Measurements from ENCODE around the gene HOXB5. TPM values are rescaled to one million over a fixed set of nuclear protein-coding genes. Genes with fewer than 3 reads are reported as not detected.

The HOXB5 gene
- total RNA-seq, 5 donors from 2014 or later (not counting 1 experiment from before 2014, with no cell fraction given) = not detected

DNA sequence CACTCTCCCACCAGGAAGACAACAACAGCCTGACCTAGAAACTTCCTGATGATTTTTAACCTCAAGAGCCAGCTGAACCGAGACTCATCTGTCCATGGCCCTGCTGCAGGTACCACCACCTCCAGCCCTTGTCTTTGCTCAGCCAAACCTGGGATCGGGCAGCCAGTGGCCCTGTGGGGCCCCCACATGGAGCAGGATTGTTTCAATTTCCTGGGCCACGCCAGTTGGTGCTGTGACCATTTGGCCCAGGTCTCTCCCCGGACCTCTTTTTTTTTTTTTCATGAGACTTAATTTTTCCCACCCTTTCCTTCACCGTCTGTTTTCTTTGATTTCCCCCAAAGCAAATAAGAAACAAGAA is 40.4 kb downstream of the HOXB5 start:
- Mint-ChIP-seq H3K27me3 (peaks cover 10 to 12% of the 10 kb centered on the region in 2 donors), H3K27ac (no peak overlapping the region), H3K36me3 (peaks cover 2% of the 10 kb centered on the region), H3K4me1 (peaks cover 14 to 28% (median 18%) of the 10 kb centered on the region in 3 donors), H3K9me3 (no peaks in the 10 kb centered on the region), H3K4me3 (no peak overlapping the region)
- Histone ChIP-seq H3K27me3 (replicated peaks in 1 of 2; ENCODE audit: control insufficient read depth in 2 of 2, extremely low read depth in 1 of 2, insufficient read depth in 2 of 2, low read length in 1 of 2) (peaks cover 0 to 26% of the 10 kb centered on the region in 2 experiments), H3K27ac (ENCODE audit: low read length) (no peak overlapping the region), H3K4me3 (ENCODE audit: control insufficient read depth in 1 of 2, extremely low read depth in 1 of 2, low read length in 1 of 2) (no peak overlapping the region), H3K4me1 (ENCODE audit: control insufficient read depth in 1 of 2, extremely low read depth in 1 of 2, insufficient read depth in 2 of 2, low read length in 2 of 2) (peaks cover 6 to 19% of the 10 kb centered on the region in 2 experiments), H3K36me3 (ENCODE audit: control insufficient read depth in 2 of 2, extremely low read depth in 1 of 2, insufficient read depth in 1 of 2, low read length in 1 of 2) (peaks cover 0 to 11% of the 10 kb centered on the region in 2 donors), H3K9me3 (no peaks in the 10 kb centered on the region)
- POLR2A ChIA-PET = no interaction called here
- ATAC-seq (replicated peaks in 1 of 4) (no peak), DNase-seq (no peak)
- CTCF ChIA-PET = no interaction called here
- WGBS (ENCODE audit: insufficient coverage) = 81% methylated on average over 3 of the region's 5 CpGs

DNA sequence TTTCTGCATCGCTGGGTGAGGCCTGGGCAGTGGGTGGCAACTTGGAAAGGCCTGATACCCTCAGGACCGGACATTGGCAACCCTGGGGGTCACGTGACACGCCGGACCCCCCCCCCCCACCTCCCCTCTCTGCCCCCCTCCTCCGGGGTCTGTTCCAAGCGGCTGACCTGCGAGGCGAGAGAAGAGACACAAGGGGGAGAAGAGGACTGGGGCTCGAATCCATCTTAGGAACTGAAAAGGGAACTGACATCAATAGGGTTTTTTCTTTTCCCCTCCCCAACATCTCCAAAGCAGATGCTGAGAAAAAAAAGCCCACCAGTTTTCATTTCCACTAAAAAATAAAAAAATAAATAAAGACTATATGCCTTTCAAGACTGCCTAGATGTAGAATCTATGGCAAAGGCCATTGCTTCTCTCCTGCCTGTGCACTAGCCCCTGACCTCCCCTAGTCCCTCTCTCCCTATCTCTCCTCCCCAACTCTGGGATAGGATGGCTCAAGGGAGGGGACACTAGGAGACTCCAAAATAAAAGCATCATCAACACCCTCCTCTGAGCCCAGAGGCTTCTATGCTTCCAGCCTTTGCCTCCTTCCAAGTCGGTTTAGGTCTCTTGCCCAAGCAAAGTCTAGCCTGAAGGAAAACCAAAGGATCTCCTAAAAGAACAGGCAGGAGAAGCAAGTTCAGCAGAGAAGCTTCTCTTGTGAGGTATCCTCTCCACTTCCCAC is 41.0 kb downstream of the HOXB5 start:
- Histone ChIP-seq H3K27ac (ENCODE audit: low read length) (no peak overlapping the region), H3K9me3 (no peaks in the 10 kb centered on the region), H3K27me3 (replicated peaks in 1 of 2; ENCODE audit: control insufficient read depth in 2 of 2, extremely low read depth in 1 of 2, insufficient read depth in 2 of 2, low read length in 1 of 2) (peaks cover 0 to 22% of the 10 kb centered on the region in 2 experiments), H3K4me3 (ENCODE audit: control insufficient read depth in 1 of 2, extremely low read depth in 1 of 2, low read length in 1 of 2) (no peak overlapping the region), H3K4me1 (ENCODE audit: control insufficient read depth in 1 of 2, extremely low read depth in 1 of 2, insufficient read depth in 2 of 2, low read length in 2 of 2) (peaks cover 6 to 24% of the 10 kb centered on the region in 2 experiments), H3K36me3 (ENCODE audit: control insufficient read depth in 2 of 2, extremely low read depth in 1 of 2, insufficient read depth in 1 of 2, low read length in 1 of 2) (peaks cover 0 to 11% of the 10 kb centered on the region in 2 donors)
- no peak overlapping the region for H3K4me3 Mint-ChIP-seq
- peaks cover 2% of the 10 kb centered on the region for H3K36me3 Mint-ChIP-seq
- ATAC-seq (replicated peaks in 1 of 4) = no peak
- POLR2A ChIA-PET = no interaction called here
- H3K4me1 Mint-ChIP-seq = peaks cover 20 to 33% (median 23%) of the 10 kb centered on the region in 3 donors
- H3K27me3 Mint-ChIP-seq = peaks cover 4 to 7% of the 10 kb centered on the region in 2 donors
- WGBS (ENCODE audit: insufficient coverage) = 80% methylated on average over 1 of the region's 11 CpGs
- CTCF ChIA-PET = no interaction called here
- no peaks in the 10 kb centered on the region for H3K9me3 Mint-ChIP-seq
- H3K27ac Mint-ChIP-seq = no peak overlapping the region
- no peak for DNase-seq

DNA sequence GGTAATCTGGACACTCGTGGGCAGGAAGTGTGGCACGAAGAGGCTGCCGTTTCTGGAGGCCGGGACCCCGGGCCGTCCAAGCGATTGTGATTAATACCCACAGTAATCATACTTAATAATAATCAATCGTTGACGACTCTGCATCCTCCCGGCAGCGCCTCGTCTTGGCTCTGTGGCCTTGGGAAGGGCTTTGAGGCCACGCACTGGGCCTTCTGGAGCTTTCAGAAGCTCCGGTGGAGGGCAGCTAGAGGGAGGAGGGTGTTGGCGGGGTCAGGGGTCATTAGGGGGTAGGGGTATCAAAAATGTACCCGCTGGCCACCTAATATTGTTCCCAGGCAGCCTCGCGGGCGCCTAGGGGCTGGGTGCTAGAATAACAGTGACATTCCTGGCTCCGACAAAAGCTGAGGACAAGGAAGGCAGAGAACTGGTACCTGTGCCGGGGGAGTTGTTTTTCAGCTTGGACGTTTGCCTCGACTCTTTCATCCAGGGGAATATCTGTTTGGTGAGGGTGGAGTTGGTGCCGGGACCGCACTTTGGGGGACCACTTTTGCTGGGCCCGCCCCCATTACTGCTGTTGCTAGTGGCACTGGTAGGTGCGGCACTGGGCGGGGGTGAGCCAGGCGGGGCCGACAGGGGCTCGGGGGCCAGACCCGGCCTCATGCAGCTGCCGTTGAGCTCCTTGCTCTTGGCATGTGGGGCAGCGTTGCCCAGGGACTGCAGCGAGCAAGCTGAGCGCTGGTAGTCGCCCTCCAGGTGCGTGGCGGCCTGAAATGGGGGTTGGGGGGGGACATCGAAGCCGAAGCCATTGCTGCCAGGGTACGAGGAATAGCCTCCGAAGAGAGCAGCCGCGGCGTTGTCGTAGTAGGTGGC is 41.7 kb downstream of the HOXB5 start:
- POLR2A ChIA-PET = no interaction called here
- CTCF ChIA-PET = no interaction called here

DNA sequence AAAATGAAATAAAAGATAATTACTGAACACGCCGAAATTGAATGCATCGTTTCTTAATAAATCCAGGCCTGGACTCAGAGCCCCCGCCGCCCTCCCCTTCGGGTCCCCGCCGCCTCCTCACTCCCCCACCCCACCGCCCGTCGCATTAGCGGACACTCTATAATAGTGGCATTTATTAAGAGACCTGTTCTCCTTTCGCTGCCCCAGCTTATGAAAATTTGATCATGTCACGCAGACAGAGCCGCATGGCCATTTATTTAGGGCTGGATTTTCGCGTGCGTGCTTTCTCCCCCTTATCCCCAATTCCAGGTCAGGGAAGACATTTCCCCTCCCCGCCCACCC is 42.4 kb downstream of the HOXB5 start:
- Mint-ChIP-seq H3K4me1 (peaks cover 29 to 40% (median 31%) of the 10 kb centered on the region in 3 donors), H3K9me3 (no peaks in the 10 kb centered on the region), H3K27ac (no peak overlapping the region), H3K36me3 (peaks cover 2% of the 10 kb centered on the region), H3K27me3 (peaks cover 4 to 9% of the 10 kb centered on the region in 2 donors), H3K4me3 (no peak overlapping the region)
- ATAC-seq (replicated peaks in 1 of 4) (no peak), DNase-seq (no peak)
- peaks cover 15 to 35% of the 10 kb centered on the region in 2 experiments for H3K4me1 ChIP-seq (ENCODE audit: control insufficient read depth in 1 of 2, extremely low read depth in 1 of 2, insufficient read depth in 2 of 2, low read length in 2 of 2)
- CTCF ChIA-PET = interaction anchor here in 1 of 2 donors (0.6 kb wide), 1 partner anchor 187 kb away, joined by 3 read pairs; no protein-coding TSS in a partner anchor
- no peaks in the 10 kb centered on the region for H3K9me3 ChIP-seq
- H3K27ac ChIP-seq (ENCODE audit: low read length) = no peak overlapping the region
- POLR2A ChIA-PET = no interaction called here
- H3K4me3 ChIP-seq (ENCODE audit: control insufficient read depth in 1 of 2, extremely low read depth in 1 of 2, low read length in 1 of 2) = no peak overlapping the region
- peaks cover 0 to 23% of the 10 kb centered on the region in 2 experiments for H3K27me3 ChIP-seq (replicated peaks in 1 of 2; ENCODE audit: control insufficient read depth in 2 of 2, extremely low read depth in 1 of 2, insufficient read depth in 2 of 2, low read length in 1 of 2)
- WGBS (ENCODE audit: insufficient coverage) = no CpG with 5 or more reads among the region's 19 CpGs
- peaks cover 0 to 11% of the 10 kb centered on the region in 2 donors for H3K36me3 ChIP-seq (ENCODE audit: control insufficient read depth in 2 of 2, extremely low read depth in 1 of 2, insufficient read depth in 1 of 2, low read length in 1 of 2)

More for the DNA sequence above, 41.7 kb downstream of the HOXB5 start:
- H3K9me3 Mint-ChIP-seq = no peaks in the 10 kb centered on the region
- H3K9me3 ChIP-seq = no peaks in the 10 kb centered on the region
- H3K27me3 ChIP-seq (replicated peaks in 1 of 2; ENCODE audit: control insufficient read depth in 2 of 2, extremely low read depth in 1 of 2, insufficient read depth in 2 of 2, low read length in 1 of 2) = peaks cover 0 to 19% of the 10 kb centered on the region in 2 experiments
- H3K27ac ChIP-seq (ENCODE audit: low read length) = no peak overlapping the region
- no peak overlapping the region for H3K27ac Mint-ChIP-seq
- peaks cover 2% of the 10 kb centered on the region for H3K36me3 Mint-ChIP-seq
- H3K4me3 Mint-ChIP-seq = no peak overlapping the region
- peaks cover 0 to 11% of the 10 kb centered on the region in 2 donors for H3K36me3 ChIP-seq (ENCODE audit: control insufficient read depth in 2 of 2, extremely low read depth in 1 of 2, insufficient read depth in 1 of 2, low read length in 1 of 2)
- DNase-seq (no peak), ATAC-seq (replicated peaks in 1 of 4) (no peak)
- 90% methylated on average over 35 of the region's 47 CpGs for WGBS (ENCODE audit: insufficient coverage)
- peaks cover 4 to 6% of the 10 kb centered on the region in 2 donors for H3K27me3 Mint-ChIP-seq
- H3K4me1 ChIP-seq (ENCODE audit: control insufficient read depth in 1 of 2, extremely low read depth in 1 of 2, insufficient read depth in 2 of 2, low read length in 2 of 2) = peaks cover 9 to 30% of the 10 kb centered on the region in 2 experiments
- H3K4me3 ChIP-seq (ENCODE audit: control insufficient read depth in 1 of 2, extremely low read depth in 1 of 2, low read length in 1 of 2) = no peak overlapping the region
- peaks cover 25 to 38% (median 25%) of the 10 kb centered on the region in 3 donors for H3K4me1 Mint-ChIP-seq

DNA sequence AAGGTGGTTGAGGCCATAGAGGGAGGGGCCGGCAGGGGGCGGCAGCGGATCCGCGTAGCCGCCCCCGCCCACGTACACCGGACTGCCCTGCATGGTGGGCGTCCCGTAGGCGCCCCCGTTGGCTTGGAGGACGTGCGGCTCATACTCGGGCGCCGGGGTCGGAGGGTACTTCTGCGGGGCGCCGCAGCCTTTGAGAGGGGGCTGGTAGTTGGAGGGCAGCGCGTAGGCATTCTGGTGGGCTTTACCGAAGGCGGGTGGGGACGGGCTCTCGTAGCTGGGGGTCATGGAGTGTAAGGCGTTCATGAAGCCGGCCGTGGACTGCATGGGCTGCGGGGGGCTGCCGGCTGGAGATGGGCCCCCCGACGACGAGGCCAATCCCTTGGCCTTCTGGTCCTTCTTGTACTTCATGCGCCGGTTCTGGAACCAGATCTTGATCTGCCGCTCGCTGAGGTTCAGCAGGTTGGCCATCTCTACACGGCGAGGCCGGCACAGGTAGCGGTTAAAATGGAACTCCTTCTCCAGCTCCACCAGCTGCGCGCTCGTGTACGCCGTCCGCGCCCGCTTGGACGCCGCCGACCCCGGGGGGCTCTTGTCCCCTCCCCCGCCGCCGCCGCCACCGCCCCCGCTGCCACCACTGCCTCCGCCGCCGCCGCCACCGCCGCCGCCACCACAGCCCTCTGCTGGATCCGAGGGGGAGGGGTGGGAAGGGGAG is 42.9 kb downstream of the HOXB5 start:
- H3K27me3 ChIP-seq (replicated peaks in 1 of 2; ENCODE audit: control insufficient read depth in 2 of 2, extremely low read depth in 1 of 2, insufficient read depth in 2 of 2, low read length in 1 of 2) = peaks cover 0 to 18% of the 10 kb centered on the region in 2 experiments
- ATAC-seq (replicated peaks in 1 of 4) (no peak), DNase-seq (no peak)
- Mint-ChIP-seq H3K4me3 (no peak overlapping the region), H3K4me1 (peaks cover 28 to 40% (median 36%) of the 10 kb centered on the region in 3 donors), H3K9me3 (no peaks in the 10 kb centered on the region), H3K27ac (no peak overlapping the region), H3K36me3 (peaks cover 2% of the 10 kb centered on the region), H3K27me3 (peaks cover 4 to 12% of the 10 kb centered on the region in 2 donors)
- H3K9me3 ChIP-seq = no peaks in the 10 kb centered on the region
- ChIA-PET CTCF (interaction anchor here in 1 of 2 donors (0.6 kb wide), 1 partner anchor 187 kb away, joined by 3 read pairs; no protein-coding TSS in a partner anchor), POLR2A (no interaction called here)
- no peak overlapping the region for H3K4me3 ChIP-seq (ENCODE audit: control insufficient read depth in 1 of 2, extremely low read depth in 1 of 2, low read length in 1 of 2)
- H3K27ac ChIP-seq (ENCODE audit: low read length) = no peak overlapping the region
- H3K36me3 ChIP-seq (ENCODE audit: control insufficient read depth in 2 of 2, extremely low read depth in 1 of 2, insufficient read depth in 1 of 2, low read length in 1 of 2) = peaks cover 0 to 11% of the 10 kb centered on the region in 2 donors
- WGBS (ENCODE audit: insufficient coverage) = 96% methylated on average over 58 of the region's 70 CpGs
- peaks cover 19 to 34% of the 10 kb centered on the region in 2 experiments for H3K4me1 ChIP-seq (ENCODE audit: control insufficient read depth in 1 of 2, extremely low read depth in 1 of 2, insufficient read depth in 2 of 2, low read length in 2 of 2)

DNA sequence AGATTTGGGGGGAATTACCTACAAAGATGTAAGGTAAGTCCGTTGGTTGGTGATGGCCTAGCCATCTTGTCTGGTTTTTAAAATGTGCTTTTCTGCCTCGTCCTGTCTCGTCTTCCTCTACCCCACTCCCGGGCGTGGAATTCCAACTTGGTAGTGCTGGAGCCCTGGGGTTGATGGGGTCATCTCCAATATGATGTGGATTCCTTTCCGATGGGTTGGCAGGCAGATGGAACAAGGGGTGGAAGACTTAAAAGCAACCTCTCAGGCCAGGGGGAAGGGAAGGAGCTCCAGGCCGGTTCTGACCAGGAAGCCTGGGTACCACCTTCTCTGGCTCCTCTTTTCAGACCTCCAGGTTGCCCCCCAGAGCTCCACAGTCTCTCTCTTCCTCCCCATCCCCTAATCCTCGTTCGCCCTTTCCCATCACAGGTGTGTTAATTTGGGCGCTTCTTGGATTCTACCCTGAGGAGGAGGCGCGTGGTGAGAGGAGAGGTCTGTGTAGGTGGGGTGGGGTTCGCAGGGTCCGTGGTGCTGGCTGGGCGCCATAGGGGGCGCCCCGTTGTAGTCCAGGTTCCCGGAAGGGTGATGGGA is 43.6 kb downstream of the HOXB5 start:
- H3K27me3 ChIP-seq (replicated peaks in 1 of 2; ENCODE audit: control insufficient read depth in 2 of 2, extremely low read depth in 1 of 2, insufficient read depth in 2 of 2, low read length in 1 of 2) = peaks cover 0 to 18% of the 10 kb centered on the region in 2 experiments
- 90% methylated on average over 8 of the region's 18 CpGs for WGBS (ENCODE audit: insufficient coverage)
- H3K36me3 Mint-ChIP-seq = peaks cover 2% of the 10 kb centered on the region
- no peaks in the 10 kb centered on the region for H3K9me3 ChIP-seq
- no peak overlapping the region for H3K4me3 ChIP-seq (ENCODE audit: control insufficient read depth in 1 of 2, extremely low read depth in 1 of 2, low read length in 1 of 2)
- ATAC-seq (replicated peaks in 1 of 4) (no peak), DNase-seq (no peak)
- CTCF ChIA-PET = no interaction called here
- peaks cover 0 to 11% of the 10 kb centered on the region in 2 donors for H3K36me3 ChIP-seq (ENCODE audit: control insufficient read depth in 2 of 2, extremely low read depth in 1 of 2, insufficient read depth in 1 of 2, low read length in 1 of 2)
- H3K4me3 Mint-ChIP-seq = no peak overlapping the region
- H3K27ac Mint-ChIP-seq = no peak overlapping the region
- H3K27me3 Mint-ChIP-seq = peaks cover 2 to 7% of the 10 kb centered on the region in 2 donors
- H3K9me3 Mint-ChIP-seq = no peaks in the 10 kb centered on the region
- peaks cover 30 to 42% (median 37%) of the 10 kb centered on the region in 3 donors for H3K4me1 Mint-ChIP-seq
- POLR2A ChIA-PET = no interaction called here
- H3K27ac ChIP-seq (ENCODE audit: low read length) = no peak overlapping the region
- H3K4me1 ChIP-seq (ENCODE audit: control insufficient read depth in 1 of 2, extremely low read depth in 1 of 2, insufficient read depth in 2 of 2, low read length in 2 of 2) = peaks cover 25 to 39% of the 10 kb centered on the region in 2 experiments

All from T-cell (primary cell).